Panc1 (cell line): ENCODE measurements around the gene CDH15.
"Not testable (repeated sequence)": the region's sequence is repeated elsewhere in the genome, so short reads cannot be mapped to it uniquely, and the experiment has no call there.

Experiments used
- CTCF ChIP-seq: fragments of 450-650 bp; IDR thresholded peaks from 2 replicates; pipeline ENCODE4 v1.5.1; 2017; ENCODE audit warnings: mild to moderate bottlenecking
- POLR2AphosphoS5 ChIP-seq: IDR thresholded peaks from 2 replicates; pipeline ENCODE4 v1.6.1; 2012; ENCODE audit warnings: mild to moderate bottlenecking, low read depth, low read length, moderate library complexity

GRCh38 chr16:89185887-89186592 lies 14.5 kb downstream of the CDH15 start:
- not testable (repeated sequence) for TF ChIP-seq CTCF, POLR2AphosphoS5
